ENCODE data around the gene CAV1.

The CAV1 gene

GRCh38 chr7:116505278-116505677 is 19.6 kb upstream of the CAV1 start:
- no peak for DNase-seq (ENCODE audit: low read depth)

- DNase-seq (ENCODE audit: low read depth): no peak
Measured at GRCh38 chr7:116505823-116506222, 19.0 kb upstream of the CAV1 start.

GRCh38 chr7:116509982-116510579 is 14.8 kb upstream of the CAV1 start:
- DNase-seq (ENCODE audit: low read depth): no peak

GRCh38 chr7:116510795-116511194 is 14.0 kb upstream of the CAV1 start:
- no peak for DNase-seq (ENCODE audit: low read depth)

GRCh38 chr7:116511552-116512519 is 13.0 kb upstream of the CAV1 start:
- DNase-seq (ENCODE audit: low read depth): no peak

GRCh38 chr7:116512520-116513188 is 12.2 kb upstream of the CAV1 start:
- peak; percentile 77 for DNase-seq (ENCODE audit: low read depth)

- DNase-seq (ENCODE audit: low read depth): no peak
Measured at GRCh38 chr7:116515584-116515983, 9.3 kb upstream of the CAV1 start.

GRCh38 chr7:116516324-116516723 is 8.5 kb upstream of the CAV1 start:
- DNase-seq (ENCODE audit: low read depth): no peak

- no peak for DNase-seq (ENCODE audit: low read depth)
Measured at GRCh38 chr7:116517626-116518025, 7.2 kb upstream of the CAV1 start.

GRCh38 chr7:116518961-116519360 is 5.9 kb upstream of the CAV1 start:
- DNase-seq (ENCODE audit: low read depth): no peak

GRCh38 chr7:116521046-116521664 is 3.7 kb upstream of the CAV1 start:
- no peak for DNase-seq (ENCODE audit: low read depth)

- peak; percentile 91 for DNase-seq (ENCODE audit: low read depth)
Measured at GRCh38 chr7:116522247-116522646, 2.6 kb upstream of the CAV1 start.

GRCh38 chr7:116524221-116524608 is 621 bp upstream of the CAV1 start:
- DNase-seq (ENCODE audit: low read depth): no peak

GRCh38 chr7:116525298-116525912 is 569 bp downstream of the CAV1 start:
- no peak for DNase-seq (ENCODE audit: low read depth)

- peak; percentile 92 for DNase-seq (ENCODE audit: low read depth)
Measured at GRCh38 chr7:116525913-116526861, 1.4 kb downstream of the CAV1 start.

GRCh38 chr7:116526897-116527296 is 2.1 kb downstream of the CAV1 start:
- no peak for DNase-seq (ENCODE audit: low read depth)

- no peak for DNase-seq (ENCODE audit: low read depth)
Measured at GRCh38 chr7:116527521-116527920, 2.7 kb downstream of the CAV1 start.

GRCh38 chr7:116528008-116528789 is 3.4 kb downstream of the CAV1 start:
- DNase-seq (ENCODE audit: low read depth): peak; percentile 86

GRCh38 chr7:116529250-116529649 is 4.4 kb downstream of the CAV1 start:
- DNase-seq (ENCODE audit: low read depth): no peak
